Esophagus muscularis mucosa (tissue), 3 donors: ENCODE results near the gene ANO6.

Experiments
- CTCF ChIP-seq, 3 experiments: fragments of 200-600 bp in 2 of 3; fragments of 450-650 bp in 1 of 3; sonication (generic) in 2 of 3; IDR thresholded peaks; one replicate each; pipeline ENCODE4 v1.5.1; 2017 to 2019; ENCODE audit warnings: antibody characterized with exemption in 3 of 3, mild to moderate bottlenecking in 2 of 3, moderate library complexity in 1 of 3
- POLR2A ChIP-seq: fragments of 450-650 bp; IDR thresholded peaks from one replicate; pipeline ENCODE4 v1.6.1; 2017; ENCODE audit warnings: antibody characterized with exemption, moderate library complexity, mild to moderate bottlenecking, low read depth
- POLR2AphosphoS5 ChIP-seq, 2 donors: sonication (generic); formaldehyde crosslinking; IDR thresholded peaks; one replicate each; pipeline ENCODE4 v1.6.1; 2017; ENCODE audit warnings: antibody characterized with exemption in 2 of 2

- TF ChIP-seq CTCF (IDR thresholded peaks at IDR 0.05) (no peak), POLR2AphosphoS5 (IDR thresholded peaks at IDR 0.05) (no peak), POLR2A (no peak)
Observed at GRCh38 chr12:45427042-45427441, 211.1 kb downstream of the ANO6 start.
